LNCAP (cell line): ENCODE data around the gene LPCAT1.

Experiments
- CTCF ChIP-seq: fragments of 450-650 bp; IDR thresholded peaks from 2 replicates; pipeline ENCODE4 v1.5.1; 2017; ENCODE audit warnings: mild to moderate bottlenecking

LPCAT1 gene

GRCh38 chr5:1497795-1498622 is 25.8 kb downstream of the LPCAT1 start:
- TF ChIP-seq CTCF, result no peak

- TF ChIP-seq CTCF, result no peak
These were observed 26.4 kb downstream of the LPCAT1 start for GRCh38 chr5:1497242-1497777.

GRCh38 chr5:1495525-1495897 is 28.2 kb downstream of the LPCAT1 start:
- TF ChIP-seq CTCF, result no peak

GRCh38 chr5:1494780-1495524 is 28.8 kb downstream of the LPCAT1 start:
- no peak for TF ChIP-seq CTCF

GRCh38 chr5:1493941-1494340 is 29.8 kb downstream of the LPCAT1 start:
- no peak for TF ChIP-seq CTCF

- TF ChIP-seq CTCF, result no peak
These were observed 30.3 kb downstream of the LPCAT1 start for GRCh38 chr5:1493413-1493812.

- TF ChIP-seq CTCF, result no peak
These were observed 31.0 kb downstream of the LPCAT1 start for GRCh38 chr5:1492757-1493156.
